Measurements from ENCODE around the gene ZNF678.
"Not testable (repeated sequence)": the region's sequence is repeated elsewhere in the genome, so short reads cannot be mapped to it uniquely, and the experiment has no call there.

ZNF678 gene

GRCh38 chr1:227563324-227564201 is at the start of gene ZNF678:
Gene ZNF678 (plus strand): TSS chr1:227563556. CDS start chr1:227650992, 87,436 bp downstream.
- DNase-seq, result peak; percentile 91 to 96

- DNase-seq, result no peak
These were observed 44.5 kb upstream of the ZNF678 start for GRCh38 chr1:227518876-227519275.

- no peak for DNase-seq
These were observed 41.6 kb upstream of the ZNF678 start for GRCh38 chr1:227521782-227522181.

- DNase-seq, result no peak
These were observed 36.8 kb upstream of the ZNF678 start for GRCh38 chr1:227526524-227526923.

GRCh38 chr1:227532019-227532619 is 31.2 kb upstream of the ZNF678 start:
- no peak for DNase-seq

GRCh38 chr1:227540170-227541098 is 22.9 kb upstream of the ZNF678 start:
- no peak for DNase-seq

- DNase-seq, result no peak
These were observed 22.2 kb upstream of the ZNF678 start for GRCh38 chr1:227541129-227541528.

GRCh38 chr1:227541796-227542152 is 21.6 kb upstream of the ZNF678 start:
- DNase-seq, result no peak

- DNase-seq, result peak; percentile 72 to 89
These were observed 20.9 kb upstream of the ZNF678 start for GRCh38 chr1:227542153-227543120.

- no peak for DNase-seq
These were observed 19.9 kb upstream of the ZNF678 start for GRCh38 chr1:227543283-227544066.

GRCh38 chr1:227544067-227545050 is 19.0 kb upstream of the ZNF678 start:
- no peak for DNase-seq

- no peak for DNase-seq
These were observed 18.0 kb upstream of the ZNF678 start for GRCh38 chr1:227545361-227545760.

GRCh38 chr1:227546059-227546458 is 17.3 kb upstream of the ZNF678 start:
- DNase-seq, result no peak

GRCh38 chr1:227546598-227547309 is 16.6 kb upstream of the ZNF678 start:
- DNase-seq, result no peak

GRCh38 chr1:227547310-227548118 is 15.8 kb upstream of the ZNF678 start:
- DNase-seq, result no peak

- DNase-seq, result no peak
These were observed 15.3 kb upstream of the ZNF678 start for GRCh38 chr1:227548119-227548397.

- no peak for DNase-seq
These were observed 14.9 kb upstream of the ZNF678 start for GRCh38 chr1:227548448-227548847.

GRCh38 chr1:227549892-227550291 is 13.5 kb upstream of the ZNF678 start:
- DNase-seq, result no peak

GRCh38 chr1:227551881-227552280 is 11.5 kb upstream of the ZNF678 start:
- DNase-seq, result not testable (repeated sequence)

Measured in inflammatory macrophage treated with lipopolysaccharide for 1 hour (primary cell).